ENCODE data around the gene TPM2.

DNA sequence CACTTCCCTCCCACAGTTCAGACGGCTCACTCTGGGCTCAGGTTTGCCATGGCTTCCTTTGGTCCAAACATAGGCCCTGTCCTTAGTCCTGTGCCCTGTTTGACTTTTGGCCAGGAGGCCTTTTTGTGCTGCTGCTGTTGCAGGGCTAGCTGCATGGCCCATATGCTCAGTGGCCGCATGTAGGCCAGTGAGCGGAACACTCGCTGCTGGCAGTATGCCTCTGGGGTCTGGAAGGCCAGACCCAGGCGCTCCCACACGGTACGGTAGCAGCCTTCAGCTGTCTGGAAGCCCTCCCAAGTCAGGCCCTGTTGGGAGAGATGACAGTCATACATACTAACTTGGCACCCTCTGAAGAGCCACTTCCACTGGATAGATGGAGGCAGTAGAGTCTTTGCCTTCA, 47.4 kb upstream of the TPM2 start:
- TF ChIP-seq EZH2 (IDR thresholded peaks at IDR 0.05) (no peak), POLR2AphosphoS5 (IDR thresholded peaks at IDR 0.05; ENCODE audit: borderline replicate concordance, low read depth, low read length) (no peak)
